Hematopoietic multipotent progenitor cell treated with erythropoietin and hydrocortisone succinate and interleukin-3 and kit ligand, for 4 days (in vitro differentiated cells): ENCODE measurements around the gene HBM.
"Not testable (repeated sequence)": the region's sequence is repeated elsewhere in the genome, so short reads cannot be mapped to it uniquely, and the experiment has no call there.

Experiments
- DNase-seq: peaks from one replicate; pipeline ENCODE4 v3.0.0-alpha.2; 2015

Gene HBM

GRCh38 chr16:149024-149660 is 16.6 kb upstream of the HBM start:
- no peak for DNase-seq

GRCh38 chr16:152141-153128 is 13.3 kb upstream of the HBM start, which contains the start of gene HBZ:
Gene HBZ (plus strand): TSS chr16:152644. CDS start chr16:152910, 266 bp downstream.
- DNase-seq: peak; percentile 30

- not testable (repeated sequence) for DNase-seq
These were observed 12.7 kb upstream of the HBM start for GRCh38 chr16:153129-153521.

- DNase-seq: not testable (repeated sequence)
These were observed 12.1 kb upstream of the HBM start for GRCh38 chr16:153550-154216.

GRCh38 chr16:154217-155030 is 11.4 kb upstream of the HBM start:
- peak; percentile 37 for DNase-seq

- no peak for DNase-seq
These were observed 10.8 kb upstream of the HBM start for GRCh38 chr16:155031-155398.

- DNase-seq: no peak
These were observed 6.5 kb upstream of the HBM start for GRCh38 chr16:159136-159849.

- not testable (repeated sequence) for DNase-seq
These were observed 5.5 kb upstream of the HBM start for GRCh38 chr16:160242-160641.

- DNase-seq: no peak
These were observed 5.0 kb upstream of the HBM start for GRCh38 chr16:160691-161190.

GRCh38 chr16:162271-162991 is 3.3 kb upstream of the HBM start:
- DNase-seq: no peak

- not testable (repeated sequence) for DNase-seq
These were observed 2.6 kb upstream of the HBM start for GRCh38 chr16:163139-163538.

- not testable (repeated sequence) for DNase-seq
These were observed 2.1 kb upstream of the HBM start for GRCh38 chr16:163696-164095.

- DNase-seq: not testable (repeated sequence)
These were observed 1.5 kb upstream of the HBM start for GRCh38 chr16:164134-164823.

GRCh38 chr16:164827-165538 is 795 bp upstream of the HBM start:
- DNase-seq: no peak

GRCh38 chr16:166375-167121 is 770 bp downstream of the HBM start:
- DNase-seq: no peak

- DNase-seq: no peak
These were observed 1.4 kb downstream of the HBM start for GRCh38 chr16:167122-167690.

GRCh38 chr16:168424-168823 is 2.6 kb downstream of the HBM start:
- peak; percentile 34 for DNase-seq

- DNase-seq: no peak
These were observed 3.2 kb downstream of the HBM start for GRCh38 chr16:169014-169413.
